Cerebellar cortex (tissue), 1 donor: ENCODE data around the gene TMEM184A.

Source experiments
- DNase-seq: peaks from one replicate; pipeline ENCODE4 v3.0.0-alpha.2; 2015; ENCODE audit warnings: low spot score

The TMEM184A gene

DNA sequence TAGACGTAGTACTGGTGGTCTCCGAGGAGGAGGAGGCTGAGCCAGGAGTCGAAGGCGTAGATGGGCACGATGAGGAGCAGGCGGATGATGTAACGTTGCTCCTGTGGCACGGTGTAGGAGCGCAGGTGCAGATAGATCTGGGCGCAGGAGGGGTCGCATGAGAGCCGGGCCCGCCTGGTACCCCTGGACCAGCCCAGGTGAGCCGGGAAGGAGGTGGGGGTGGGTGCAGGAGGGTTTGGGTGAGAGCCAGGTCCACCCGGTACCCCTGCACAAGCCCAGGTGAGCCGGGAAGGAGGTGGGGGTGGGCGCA is 5.2 kb downstream of the TMEM184A start:
- no peak for DNase-seq

DNA sequence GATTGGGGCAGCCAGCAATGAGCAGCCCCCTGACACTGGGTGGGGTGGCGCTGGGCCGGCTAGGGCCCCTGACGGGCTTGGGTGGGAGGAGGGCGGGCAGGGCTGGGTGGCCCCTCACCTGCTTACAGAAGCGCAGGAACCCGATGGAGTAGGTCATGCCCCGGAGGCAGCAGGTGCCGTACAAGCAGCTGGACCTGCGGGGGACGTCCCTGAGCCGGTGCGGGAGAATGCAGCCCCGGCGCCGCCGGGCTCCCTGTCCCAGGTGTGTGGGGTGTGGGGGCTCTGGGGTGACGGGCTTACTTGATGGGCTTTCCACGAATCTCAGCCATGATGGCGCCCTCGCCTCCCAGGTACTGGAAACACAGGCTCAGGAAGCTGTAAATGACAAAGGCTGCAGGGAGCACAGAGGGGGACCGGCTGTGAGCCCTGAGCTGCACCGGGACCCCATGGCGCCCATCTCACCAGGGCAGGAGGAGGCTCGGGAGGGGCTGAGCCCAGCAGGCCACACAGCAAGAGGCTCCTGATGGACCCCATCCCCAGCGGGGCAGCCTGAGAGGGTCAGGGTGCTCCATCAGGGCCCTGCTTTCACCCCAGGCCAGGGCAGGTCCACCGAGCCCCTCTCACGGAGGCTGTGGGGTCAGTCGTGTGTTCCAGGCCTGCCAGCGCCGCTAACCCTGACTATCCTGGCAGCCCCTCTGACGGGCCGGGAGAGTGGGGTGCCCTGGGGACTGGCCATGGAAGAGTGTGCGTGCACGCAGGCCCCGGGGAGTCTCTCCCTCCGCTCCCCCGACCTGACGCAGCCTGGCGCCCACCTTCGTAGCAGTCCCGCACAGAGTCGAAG is 5.8 kb downstream of the TMEM184A start:
- DNase-seq = no peak

DNA sequence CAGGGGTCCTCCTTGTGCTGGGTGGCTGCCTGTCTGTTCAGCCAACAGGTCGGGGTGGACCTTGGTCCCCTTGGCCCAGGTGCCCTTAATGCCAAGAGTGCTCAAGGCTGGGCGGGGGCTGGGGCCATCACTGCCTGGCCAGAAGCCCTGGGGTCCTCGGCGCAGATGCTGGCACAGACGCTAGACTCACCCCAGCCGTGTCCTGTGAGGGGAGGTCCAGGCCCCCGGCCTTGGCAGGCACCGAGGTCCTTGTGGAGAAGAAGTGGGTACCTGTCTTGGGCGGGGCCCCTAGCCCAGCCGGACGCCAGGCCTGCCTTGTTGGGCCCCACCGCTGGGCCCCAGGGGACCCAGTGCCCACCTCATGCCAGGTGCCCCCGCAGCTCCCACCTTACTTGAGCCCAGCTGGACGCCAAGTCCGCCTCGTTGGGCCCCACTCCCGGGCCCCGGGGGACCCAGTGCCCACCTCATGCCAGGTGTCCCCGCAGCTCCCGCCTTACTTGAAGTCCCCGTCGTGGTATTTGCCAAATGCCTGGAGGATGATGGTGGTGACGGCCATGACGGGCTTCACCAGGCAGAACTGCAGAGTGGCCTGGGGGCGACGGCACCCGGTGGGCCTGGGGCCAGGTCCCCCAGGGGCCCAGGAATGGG is 6.5 kb downstream of the TMEM184A start:
- DNase-seq = no peak

- DNase-seq = no peak
Observed at GRCh38 chr7:1548944-1549343, 7.1 kb downstream of the TMEM184A start.

GRCh38 chr7:1548438-1548831 is 7.6 kb downstream of the TMEM184A start:
- no peak for DNase-seq

- no peak for DNase-seq
Observed at GRCh38 chr7:1547777-1548437, 8.1 kb downstream of the TMEM184A start.

DNA sequence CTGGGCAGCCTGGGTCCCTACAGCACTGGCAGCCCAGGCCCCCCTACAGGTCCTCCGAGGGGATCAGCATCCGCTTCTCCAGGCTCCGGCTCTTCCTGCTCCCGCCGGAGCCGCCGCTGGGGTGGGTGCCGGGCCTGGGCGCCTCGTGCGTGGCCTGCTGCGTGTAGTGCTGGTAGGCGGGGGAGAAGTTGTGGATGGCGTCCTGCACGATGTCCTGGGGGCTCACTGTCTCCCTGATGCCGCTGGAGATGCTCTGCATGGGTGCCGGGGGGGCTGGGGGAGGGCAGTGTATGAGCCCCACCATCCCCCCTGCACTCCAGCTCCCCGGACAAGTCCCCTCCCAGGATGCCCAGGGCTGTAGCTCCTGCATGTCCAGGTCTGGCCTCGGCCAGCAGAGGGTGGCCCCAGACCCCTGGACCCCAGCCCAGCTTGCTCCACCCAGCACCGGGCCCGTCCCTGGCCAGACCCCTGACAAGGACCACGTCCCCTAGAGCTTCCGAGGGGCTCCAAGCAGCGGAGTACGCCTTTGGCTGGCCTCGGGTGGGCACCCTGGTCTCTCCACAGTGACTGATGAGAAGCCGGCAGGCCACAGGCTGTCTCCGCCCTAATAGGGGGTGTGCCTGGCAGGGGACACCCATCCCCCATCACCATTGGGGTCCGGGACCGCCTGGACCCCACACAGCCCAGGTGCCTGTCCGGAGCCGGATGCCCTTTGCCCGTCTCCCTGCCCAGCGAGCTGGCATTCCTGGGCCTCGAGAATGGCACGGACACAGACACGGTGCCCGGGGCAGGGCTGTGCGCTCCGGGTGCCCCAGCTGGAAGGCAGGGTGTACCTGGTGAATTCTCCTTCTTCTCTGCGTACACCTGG is 8.9 kb downstream of the TMEM184A start:
- DNase-seq = no peak

GRCh38 chr7:1546274-1546908 is 9.6 kb downstream of the TMEM184A start:
- DNase-seq = no peak

GRCh38 chr7:1545417-1546246 is 10.4 kb downstream of the TMEM184A start:
- no peak for DNase-seq

- DNase-seq = no peak
Observed at GRCh38 chr7:1544896-1545416, 11.0 kb downstream of the TMEM184A start.

DNA sequence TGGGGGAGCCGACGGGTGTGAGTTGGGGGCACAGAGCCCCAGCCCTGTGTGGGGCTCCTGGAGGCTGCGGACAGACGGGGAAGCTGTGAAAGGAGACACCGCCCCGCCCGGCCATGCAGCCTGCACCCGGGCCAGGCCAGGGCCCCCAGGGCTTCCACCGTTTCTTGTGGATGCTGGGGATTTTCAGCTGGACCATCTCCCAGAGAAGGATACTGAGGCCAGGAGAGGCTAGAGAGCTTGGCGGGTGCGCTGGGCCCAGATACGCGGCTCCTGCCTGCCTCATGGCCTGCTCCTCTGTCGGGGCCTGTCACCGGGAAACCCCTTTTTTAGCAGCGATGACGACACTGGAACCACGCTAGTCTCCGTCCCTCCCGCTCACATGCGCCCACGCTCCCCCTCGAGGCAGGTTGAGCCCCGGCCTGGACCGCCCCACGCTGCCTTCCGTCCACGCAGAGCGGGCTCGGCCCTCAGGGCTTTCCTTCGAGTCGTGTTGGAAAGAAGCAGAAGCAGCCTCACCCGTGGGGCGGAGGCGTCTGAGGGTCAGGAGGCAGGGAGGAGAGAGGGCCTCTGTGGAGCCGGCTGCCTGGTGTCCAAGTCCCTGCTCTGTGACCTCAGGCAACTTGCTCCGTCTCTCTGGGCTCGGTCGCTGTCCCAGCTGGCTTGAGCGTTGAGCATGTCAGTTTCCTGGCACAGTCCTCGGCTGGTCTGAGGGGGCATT is 11.7 kb downstream of the TMEM184A start:
- DNase-seq = no peak

DNA sequence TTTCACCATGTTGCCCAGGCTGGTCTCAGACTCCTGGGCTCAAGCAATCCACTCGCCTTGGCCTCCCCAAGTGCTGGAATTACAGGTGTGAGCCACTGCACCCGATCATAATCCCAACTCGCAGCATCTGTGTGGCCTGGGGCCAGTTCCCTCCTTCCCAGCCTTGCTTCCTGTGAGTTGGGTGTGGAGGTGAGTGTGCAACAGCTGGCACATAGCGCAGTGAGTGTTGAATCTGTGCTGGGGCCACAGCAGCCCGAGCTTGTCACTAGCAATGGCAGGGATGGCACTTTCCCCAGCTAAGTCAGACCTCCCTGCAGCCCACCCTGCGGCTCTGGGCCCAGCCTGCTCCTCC is 12.2 kb downstream of the TMEM184A start:
- no peak for DNase-seq

- no peak for DNase-seq
Observed at GRCh38 chr7:1542841-1543747, 12.9 kb downstream of the TMEM184A start.

- DNase-seq = no peak
Observed at GRCh38 chr7:1542329-1542728, 13.7 kb downstream of the TMEM184A start.

- DNase-seq = no peak
Observed at GRCh38 chr7:1541431-1542162, 14.4 kb downstream of the TMEM184A start.

DNA sequence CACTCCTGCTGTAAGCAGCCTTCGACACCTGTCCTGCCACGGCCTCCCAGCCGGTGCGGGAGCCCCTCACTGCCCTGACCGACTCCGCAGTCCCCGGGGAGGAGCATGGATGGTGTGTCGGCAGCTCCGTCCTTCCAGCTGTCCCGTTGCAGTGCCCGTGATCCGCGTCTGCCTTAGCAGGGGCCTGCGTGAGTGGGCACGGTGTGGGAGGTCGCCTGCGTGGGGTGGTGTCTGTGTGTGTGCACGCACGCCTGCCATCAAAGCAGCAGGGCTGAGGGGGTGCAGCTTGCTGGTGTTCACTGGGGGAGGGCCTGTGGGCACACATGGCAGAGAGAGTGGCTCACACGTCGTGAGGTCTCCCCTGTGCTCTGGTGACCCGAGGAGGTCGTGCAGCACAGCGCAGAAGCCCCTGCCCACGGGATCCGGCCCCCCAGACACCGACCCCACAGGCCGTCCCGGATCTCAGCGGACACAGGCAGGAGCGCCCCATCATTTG is 15.2 kb downstream of the TMEM184A start:
- no peak for DNase-seq

GRCh38 chr7:1539882-1540775 is 15.9 kb downstream of the TMEM184A start:
- no peak for DNase-seq
